HG03103 (cell line): ENCODE data around the gene TBC1D32.

Experiments
- ATAC-seq: cut with Tn5 transposase; IDR thresholded peaks from one replicate; pipeline ENCODE4 v1.9.1; 2021; ENCODE audit warnings: low read depth; ENCODE audit not compliant: unreplicated experiment

Gene TBC1D32

GRCh38 chr6:121032268-121033006, 301.8 kb downstream of the TBC1D32 start:
- no peak for ATAC-seq
